Measurements from ENCODE around the gene HIBADH.

HIBADH gene

DNA sequence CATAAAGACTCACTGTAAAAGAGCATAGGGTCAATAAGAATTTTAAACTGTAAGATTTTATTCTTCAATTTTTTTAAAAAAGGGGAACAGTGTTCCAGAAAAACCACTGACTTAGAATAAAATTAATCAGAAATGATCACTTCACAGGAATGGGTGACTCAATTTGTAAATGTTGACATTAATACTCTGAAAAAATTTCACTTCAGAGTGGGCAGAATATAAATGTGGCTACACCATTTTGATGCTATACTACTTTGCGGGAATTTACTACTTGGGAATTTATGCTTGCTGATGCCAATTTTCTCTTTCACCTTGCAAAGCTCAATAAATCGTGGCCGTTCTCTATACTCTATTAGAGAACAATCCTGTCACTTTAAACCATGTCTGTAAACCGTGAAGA lies 126.9 kb downstream of the HIBADH start:
- H3K4me3 ChIP-seq (ENCODE audit: low read depth, low read length), result no peak overlapping the region
- no peak for TF ChIP-seq CTCF (IDR thresholded peaks at IDR 0.05; ENCODE audit: borderline replicate concordance, insufficient read depth, low read depth, low read length)

GRCh38 chr7:27533652-27534081 lies 129.0 kb downstream of the HIBADH start:
- no peak overlapping the region for H3K4me3 ChIP-seq (ENCODE audit: low read depth, low read length)
- TF ChIP-seq CTCF (IDR thresholded peaks at IDR 0.05; ENCODE audit: borderline replicate concordance, insufficient read depth, low read depth, low read length), result no peak

DNA sequence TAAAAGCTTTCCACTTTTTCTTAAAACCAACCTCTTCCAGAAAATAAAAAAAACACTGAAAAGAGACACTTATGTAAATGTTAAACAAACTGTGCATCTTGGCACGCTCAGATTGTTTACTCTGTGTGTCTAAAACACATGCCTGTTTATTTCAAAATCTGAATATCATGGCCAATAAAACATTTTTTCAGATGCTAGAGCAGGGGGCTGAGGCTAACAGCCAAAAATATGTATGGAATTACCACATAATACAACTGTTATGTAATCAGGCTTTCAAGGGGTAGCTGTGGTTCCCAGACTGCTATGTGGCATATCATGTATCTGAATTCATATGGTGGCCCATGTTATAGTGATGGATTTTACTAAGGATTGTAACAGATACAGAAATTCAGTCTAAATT lies 130.4 kb downstream of the HIBADH start:
- no peak overlapping the region for H3K4me3 ChIP-seq (ENCODE audit: low read depth, low read length)
- no peak for TF ChIP-seq CTCF (IDR thresholded peaks at IDR 0.05; ENCODE audit: borderline replicate concordance, insufficient read depth, low read depth, low read length)

GRCh38 chr7:27527348-27527714 lies 135.4 kb downstream of the HIBADH start:
- no peak for TF ChIP-seq CTCF (IDR thresholded peaks at IDR 0.05; ENCODE audit: borderline replicate concordance, insufficient read depth, low read depth, low read length)
- no peak overlapping the region for H3K4me3 ChIP-seq (ENCODE audit: low read depth, low read length)

DNA sequence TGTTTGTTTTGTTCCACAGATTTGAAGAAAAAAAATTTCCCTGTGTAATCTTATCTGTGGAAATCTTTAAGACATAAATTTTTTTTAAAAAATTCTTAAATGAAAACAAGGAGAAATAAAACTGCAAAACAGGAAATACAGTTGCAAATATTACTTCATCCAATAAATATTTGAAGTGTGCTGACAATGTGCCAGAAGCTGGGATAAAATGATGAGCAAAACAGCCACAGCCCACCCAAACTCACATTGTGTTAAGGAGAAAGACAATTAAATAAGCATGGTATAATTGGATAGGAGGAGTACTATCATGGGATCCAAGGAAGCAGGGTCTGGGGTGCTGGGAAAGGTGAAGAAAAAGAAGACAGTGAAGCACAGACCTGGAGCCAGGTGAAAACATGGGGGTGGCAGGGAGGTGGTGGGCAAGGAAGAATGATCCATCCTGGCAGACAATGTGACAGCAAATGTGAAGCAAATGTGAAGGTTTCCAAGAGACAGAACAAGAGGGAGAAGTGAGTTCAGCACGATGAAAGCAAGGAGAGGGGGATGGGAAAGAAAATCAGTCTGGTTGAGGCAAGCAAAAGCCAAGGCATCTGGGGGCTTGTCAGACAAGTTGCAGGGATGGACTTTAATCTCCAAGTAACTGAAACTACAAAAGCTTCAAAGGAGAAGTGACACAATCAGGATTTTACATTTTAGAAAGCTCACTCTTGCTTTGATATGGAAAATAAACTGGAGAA lies 135.9 kb downstream of the HIBADH start:
- H3K4me3 ChIP-seq (ENCODE audit: low read depth, low read length), result no peak overlapping the region
- no peak for TF ChIP-seq CTCF (IDR thresholded peaks at IDR 0.05; ENCODE audit: borderline replicate concordance, insufficient read depth, low read depth, low read length)

DNA sequence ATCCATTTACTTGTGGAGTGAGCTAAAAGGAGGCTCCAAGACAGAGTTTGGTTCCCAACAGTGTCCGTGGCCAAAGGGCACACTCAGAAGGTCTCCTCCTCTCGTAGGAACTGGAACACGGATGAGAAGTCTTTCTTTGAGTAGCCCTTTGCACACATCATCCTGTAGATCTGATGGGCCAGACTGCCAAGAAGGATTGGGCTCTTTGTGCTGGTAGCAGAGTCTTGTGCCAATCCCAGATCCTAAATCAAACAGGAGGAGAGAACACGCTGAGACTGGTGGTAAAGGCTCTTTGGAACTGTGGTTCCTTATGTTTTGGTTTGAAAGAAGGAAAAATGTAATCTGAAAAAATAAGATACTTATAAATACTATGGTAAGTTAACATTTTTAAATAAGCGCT lies 136.6 kb downstream of the HIBADH start:
- no peak for TF ChIP-seq CTCF (IDR thresholded peaks at IDR 0.05; ENCODE audit: borderline replicate concordance, insufficient read depth, low read depth, low read length)
- H3K4me3 ChIP-seq (ENCODE audit: low read depth, low read length), result no peak overlapping the region

DNA sequence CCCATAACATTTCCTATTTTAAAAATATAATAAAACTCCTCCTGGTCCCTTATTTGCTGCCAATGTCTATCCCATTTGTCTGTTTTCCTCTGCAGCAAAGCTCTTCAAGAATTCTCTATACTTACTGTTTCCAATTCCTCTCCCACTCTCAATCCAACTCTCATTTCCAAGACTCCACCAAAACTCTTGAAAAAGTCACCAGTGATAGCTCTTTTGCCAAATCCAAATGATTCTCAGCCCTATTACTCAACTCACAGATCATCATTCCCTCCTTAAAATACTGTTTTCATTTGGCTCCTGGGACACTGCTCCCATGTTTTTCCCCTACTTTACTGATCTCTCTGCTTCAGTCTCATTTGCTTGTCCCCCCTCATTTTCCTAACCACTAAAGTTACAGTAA lies 139.4 kb downstream of the HIBADH start:
- TF ChIP-seq CTCF (IDR thresholded peaks at IDR 0.05; ENCODE audit: borderline replicate concordance, insufficient read depth, low read depth, low read length), result no peak
- no peak overlapping the region for H3K4me3 ChIP-seq (ENCODE audit: low read depth, low read length)

All from GM12875 (cell line).